ENCODE measurements around the gene KLK13. TPM values are rescaled to one million over a fixed set of nuclear protein-coding genes. Genes with fewer than 3 reads are reported as not detected.

The KLK13 gene
- polyA plus RNA-seq, 1 of the 3 experiments (the other 2 are of a cell fraction), result not detected

- H3K27ac ChIP-seq (ENCODE audit: low read depth in 2 of 2, low read length in 1 of 2), result no peak overlapping the region
- H3K9me3 ChIP-seq, result no peaks in the 10 kb centered on the region
- no peak overlapping the region for H3K4me3 ChIP-seq (ENCODE audit: low read depth in 2 of 2, low read length in 1 of 2)
- ChIA-PET CTCF (interaction anchor here (4.2 kb wide), 1 partner anchor 77 kb away, joined by 30 read pairs; no protein-coding TSS in a partner anchor), POLR2A (no interaction called here)
- H3K9me2 ChIP-seq, result no peaks in the 10 kb centered on the region
- no peaks in the 10 kb centered on the region for H3F3A ChIP-seq (replicated peaks; ENCODE audit: insufficient read depth)
- H4K20me1 ChIP-seq (ENCODE audit: insufficient read depth), result peaks cover 7% of the 10 kb centered on the region; the same call in 1 of the 2 replicates
- H3K36me3 ChIP-seq (replicated peaks in 1 of 2; ENCODE audit: control insufficient read depth in 1 of 2, insufficient read depth in 2 of 2, low read length in 1 of 2), result peaks cover 0 to 4% of the 10 kb centered on the region in 2 experiments
- TF ChIP-seq PBX3 (IDR thresholded peaks at IDR 0.05) (no peak), ZBTB33 (IDR thresholded peaks at IDR 0.05; ENCODE audit: borderline replicate concordance, low read depth) (no peak), GABPA (IDR thresholded peaks at IDR 0.05; ENCODE audit: low read depth) (no peak), FOXJ3 (CRISPR knock-in tag; IDR thresholded peaks at IDR 0.05) (no peak), POLR2AphosphoS5 (IDR thresholded peaks at IDR 0.05; ENCODE audit: low read depth, low read length) (no peak), JUND (IDR thresholded peaks at IDR 0.05) (no peak), MXI1 (IDR thresholded peaks at IDR 0.05; ENCODE audit: low read depth, low read length) (no peak), CTCF (IDR thresholded peaks at IDR 0.05) (no peak), TAF1 (IDR thresholded peaks at IDR 0.05; ENCODE audit: borderline replicate concordance, low read depth, low read length) (no peak), GATA2 (CRISPR knock-in tag; IDR thresholded peaks at IDR 0.05) (no peak), RAD21 (IDR thresholded peaks at IDR 0.05; ENCODE audit: low read length) (no peak), EP300 (IDR thresholded peaks at IDR 0.05; ENCODE audit: borderline replicate concordance in 1 of 2, low read depth in 1 of 2, low read length in 1 of 2) (no peak), SIN3A (IDR thresholded peaks at IDR 0.05; ENCODE audit: borderline replicate concordance, low read depth, low read length) (no peak), RXRA (IDR thresholded peaks at IDR 0.05; ENCODE audit: borderline replicate concordance, low read depth) (no peak), MAX (IDR thresholded peaks at IDR 0.05; ENCODE audit: low read depth) (no peak), MEF2A (IDR thresholded peaks at IDR 0.05; ENCODE audit: borderline replicate concordance, low read depth) (no peak), CHD2 (IDR thresholded peaks at IDR 0.05; ENCODE audit: low read length, partially characterized antibody) (no peak), SMC3 (IDR thresholded peaks at IDR 0.05; ENCODE audit: low read depth, low read length) (no peak), RCOR1 (IDR thresholded peaks at IDR 0.05; ENCODE audit: low read length) (no peak)
- TF ChIP-seq, protein P1, sequence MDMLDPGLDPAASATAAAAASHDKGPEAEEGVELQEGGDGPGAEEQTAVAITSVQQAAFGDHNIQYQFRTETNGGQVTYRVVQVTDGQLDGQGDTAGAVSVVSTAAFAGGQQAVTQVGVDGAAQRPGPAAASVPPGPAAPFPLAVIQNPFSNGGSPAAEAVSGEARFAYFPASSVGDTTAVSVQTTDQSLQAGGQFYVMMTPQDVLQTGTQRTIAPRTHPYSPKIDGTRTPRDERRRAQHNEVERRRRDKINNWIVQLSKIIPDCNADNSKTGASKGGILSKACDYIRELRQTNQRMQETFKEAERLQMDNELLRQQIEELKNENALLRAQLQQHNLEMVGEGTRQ (IDR thresholded peaks at IDR 0.05; ENCODE audit: borderline replicate concordance, low read depth, low read length), result no peak
- WGBS (ENCODE audit: low lambda C conversion rate), result 72% methylated on average over 8 of the region's 8 CpGs
- no peaks in the 10 kb centered on the region for H3K79me2 ChIP-seq (ENCODE audit: insufficient read depth)
- no peak for DNase-seq
- H3K4me1 ChIP-seq (ENCODE audit: control insufficient read depth in 1 of 2, insufficient read depth in 2 of 2, low read depth in 1 of 2, low read length in 1 of 2), result no peaks in the 10 kb centered on the region; a peak in 1 of 4 replicates
- no peaks in the 10 kb centered on the region for H3K27me3 ChIP-seq (ENCODE audit: insufficient read depth)
- H3K9ac ChIP-seq, result no peak overlapping the region
- no peak overlapping the region for H2AFZ ChIP-seq (ENCODE audit: low read depth)
- H3K4me2 ChIP-seq, result no peak overlapping the region
Observed at GRCh38 chr19:51093101-51093500, 28.2 kb upstream of the KLK13 start.

Data from SK-N-SH (cell line).